Activated CD4-positive, alpha-beta T cell treated with anti-CD3 and anti-CD28 coated beads, Interleukin-10, Interleukin-2, amounts not matched to agents 100 ng/mL and 50 ng/mL, durations not matched to agents 16 hours and 8 hours (primary cell): ENCODE data around the gene ZBTB20.

Experiments used
- DNase-seq: peaks from one replicate; pipeline ENCODE4 v3.0.0-alpha.2; 2020

The ZBTB20 gene

GRCh38 chr3:114903213-114903612, 243.9 kb downstream of the ZBTB20 start:
- DNase-seq: no peak

GRCh38 chr3:114902691-114903101, 244.4 kb downstream of the ZBTB20 start:
- DNase-seq: no peak

GRCh38 chr3:114900908-114901307, 246.2 kb downstream of the ZBTB20 start:
- no peak for DNase-seq

- DNase-seq: no peak
Observed at GRCh38 chr3:114899186-114899931, 247.7 kb downstream of the ZBTB20 start.

- DNase-seq: no peak
Observed at GRCh38 chr3:114896978-114897377, 250.1 kb downstream of the ZBTB20 start.

- DNase-seq: no peak
Observed at GRCh38 chr3:114893361-114893760, 253.7 kb downstream of the ZBTB20 start.

- no peak for DNase-seq
Observed at GRCh38 chr3:114892880-114893279, 254.2 kb downstream of the ZBTB20 start.

GRCh38 chr3:114892131-114892879, 254.8 kb downstream of the ZBTB20 start:
- no peak for DNase-seq

GRCh38 chr3:114887806-114888205, 259.3 kb downstream of the ZBTB20 start:
- DNase-seq: no peak

GRCh38 chr3:114886905-114887304, 260.2 kb downstream of the ZBTB20 start:
- DNase-seq: no peak

GRCh38 chr3:114884213-114884923, 262.7 kb downstream of the ZBTB20 start:
- DNase-seq: peak; percentile 4

- DNase-seq: no peak
Observed at GRCh38 chr3:114880078-114880477, 267.0 kb downstream of the ZBTB20 start.

GRCh38 chr3:114879059-114880031, 267.7 kb downstream of the ZBTB20 start:
- DNase-seq: peak; percentile 55

GRCh38 chr3:114878114-114878839, 268.8 kb downstream of the ZBTB20 start:
- no peak for DNase-seq

- no peak for DNase-seq
Observed at GRCh38 chr3:114877378-114878113, 269.5 kb downstream of the ZBTB20 start.

GRCh38 chr3:114874522-114874971, 272.5 kb downstream of the ZBTB20 start:
- no peak for DNase-seq

GRCh38 chr3:114873591-114873990, 273.5 kb downstream of the ZBTB20 start:
- DNase-seq: no peak

GRCh38 chr3:114872588-114872987, 274.5 kb downstream of the ZBTB20 start:
- DNase-seq: no peak

- no peak for DNase-seq
Observed at GRCh38 chr3:114872050-114872449, 275.0 kb downstream of the ZBTB20 start.

- no peak for DNase-seq
Observed at GRCh38 chr3:114867835-114868503, 279.1 kb downstream of the ZBTB20 start.
